KOPT-K1 (cell line): ENCODE measurements around the gene STOM.
"Not testable (repeated sequence)": the region's sequence is repeated elsewhere in the genome, so short reads cannot be mapped to it uniquely, and the experiment has no call there.

Experiments
- H3K27ac ChIP-seq: fragments of 200-600 bp; sonication (generic); 2 replicates; pipeline ENCODE4 v1.5.1; 2016; ENCODE audit warnings: antibody characterized with exemption, mild to moderate bottlenecking, low read depth, low read length; ENCODE audit not compliant: poor library complexity, severe bottlenecking
- H3K36me3 ChIP-seq: fragments of 200-600 bp; sonication (generic); 2 replicates; pipeline ENCODE4 v1.5.1; 2017; ENCODE audit warnings: antibody characterized with exemption, mild to moderate bottlenecking, low read length, moderate library complexity; ENCODE audit not compliant: insufficient read depth
- H3K9me3 ChIP-seq: fragments of 200-600 bp; sonication (generic); 2 replicates; pipeline ENCODE4 v1.5.1; 2017; ENCODE audit warnings: antibody characterized with exemption, low read length, mild to moderate bottlenecking; ENCODE audit not compliant: insufficient read depth, poor library complexity, severe bottlenecking

Gene STOM

GRCh38 chr9:121297389-121297788, 72.7 kb downstream of the STOM start:
- H3K36me3 ChIP-seq, result no peaks in the 10 kb centered on the region
- no peak overlapping the region for H3K27ac ChIP-seq
- H3K9me3 ChIP-seq, result no peaks in the 10 kb centered on the region

GRCh38 chr9:121296213-121297127, 73.6 kb downstream of the STOM start:
- H3K9me3 ChIP-seq, result no peaks in the 10 kb centered on the region
- H3K27ac ChIP-seq, result no peak overlapping the region
- H3K36me3 ChIP-seq, result no peaks in the 10 kb centered on the region

DNA sequence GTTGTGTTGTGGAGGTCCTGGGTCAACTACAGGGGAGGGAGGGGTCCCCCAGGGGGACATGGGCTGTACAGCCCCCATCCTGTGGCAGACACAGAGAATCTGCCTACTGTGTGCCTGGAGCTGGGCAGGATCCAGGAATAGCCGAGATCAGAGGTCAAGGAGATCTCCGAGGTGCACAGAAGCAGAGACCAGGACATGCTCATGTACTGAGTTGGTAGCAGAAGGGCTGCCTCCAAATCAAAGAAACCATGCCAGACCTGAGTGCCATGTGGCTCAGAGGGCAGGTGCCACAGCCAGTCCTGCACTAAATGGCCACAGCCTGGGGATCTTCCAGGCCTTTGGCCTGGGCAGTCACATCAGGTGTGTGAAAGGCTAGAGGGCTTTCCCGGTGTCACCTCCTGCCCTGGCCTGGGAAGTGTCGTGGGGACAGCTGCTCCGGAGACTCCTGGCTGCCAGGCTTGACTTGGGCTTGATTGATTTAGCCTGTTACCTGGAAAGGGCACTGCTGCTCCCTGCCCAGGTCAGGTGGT, 74.3 kb downstream of the STOM start:
- Histone ChIP-seq H3K27ac (no peak overlapping the region), H3K36me3 (no peaks in the 10 kb centered on the region), H3K9me3 (no peaks in the 10 kb centered on the region)

DNA sequence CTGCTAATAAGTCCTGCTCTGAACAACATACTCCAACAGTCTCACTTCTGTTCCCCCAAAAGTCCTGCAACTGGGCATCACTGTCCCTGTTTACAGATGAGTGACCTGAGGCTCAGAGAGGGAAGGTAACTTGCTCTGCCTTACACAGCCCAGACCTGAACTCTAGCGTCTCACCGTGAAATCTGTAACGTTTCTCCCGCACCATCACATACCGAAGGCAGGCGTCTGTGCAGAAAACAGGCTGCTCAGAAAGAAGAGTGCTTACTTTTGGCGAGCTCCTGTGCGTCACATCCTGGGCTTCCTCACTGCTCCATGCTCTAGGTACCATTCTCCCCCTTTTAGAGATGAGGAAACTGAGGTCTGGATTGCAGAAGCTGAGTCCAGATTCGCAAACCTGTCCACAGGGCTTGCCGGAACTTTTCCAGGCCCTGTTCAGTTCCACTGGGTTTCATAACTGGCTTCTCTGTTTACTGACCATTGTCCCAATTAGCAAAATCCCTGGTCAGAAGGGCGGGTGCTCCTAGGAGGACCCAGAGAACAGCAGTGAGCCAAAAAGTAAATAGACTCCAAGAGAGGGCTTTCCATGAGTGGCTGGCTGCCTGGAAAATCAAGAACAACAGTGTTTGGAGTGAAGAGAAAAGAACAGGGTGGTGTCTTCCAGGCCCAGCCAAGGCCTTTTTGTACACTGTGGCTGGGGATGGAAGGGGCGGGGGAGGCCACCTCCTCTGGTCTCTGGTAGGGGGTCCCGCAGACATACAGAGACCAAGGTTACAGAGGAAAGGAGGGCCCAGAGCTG, 75.0 kb downstream of the STOM start:
- Histone ChIP-seq H3K9me3 (no peaks in the 10 kb centered on the region), H3K36me3 (no peaks in the 10 kb centered on the region), H3K27ac (no peak overlapping the region)

- no peak overlapping the region for H3K27ac ChIP-seq
- H3K36me3 ChIP-seq, result no peaks in the 10 kb centered on the region
- no peaks in the 10 kb centered on the region for H3K9me3 ChIP-seq
Measured at GRCh38 chr9:121294151-121294743, 75.8 kb downstream of the STOM start.

GRCh38 chr9:121292801-121293241, 77.2 kb downstream of the STOM start:
- H3K36me3 ChIP-seq, result no peaks in the 10 kb centered on the region
- H3K9me3 ChIP-seq, result no peaks in the 10 kb centered on the region
- no peak overlapping the region for H3K27ac ChIP-seq

- no peaks in the 10 kb centered on the region for H3K9me3 ChIP-seq
- H3K36me3 ChIP-seq, result no peaks in the 10 kb centered on the region
- no peak overlapping the region for H3K27ac ChIP-seq
Measured at GRCh38 chr9:121292051-121292450, 78.0 kb downstream of the STOM start.

DNA sequence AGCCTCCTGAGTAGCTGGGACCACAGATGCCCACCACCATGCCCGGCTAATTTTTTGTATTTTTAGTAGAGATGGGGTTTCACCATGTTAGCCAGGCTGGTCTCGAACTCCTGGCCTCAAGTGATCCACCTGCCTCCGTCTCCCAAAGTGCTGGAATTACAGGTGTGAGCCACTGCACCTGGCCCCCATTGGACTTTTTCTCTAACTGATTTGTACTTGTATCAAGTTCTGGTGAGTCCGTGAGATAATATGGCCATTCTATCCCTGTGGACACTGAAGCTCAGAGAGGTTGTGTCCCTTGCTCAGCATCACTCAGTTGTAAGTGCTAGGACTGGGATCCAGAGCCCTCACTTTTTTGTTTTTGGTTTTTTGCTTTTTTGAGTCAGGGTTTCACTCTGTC, 78.5 kb downstream of the STOM start:
- not testable (repeated sequence) for H3K27ac ChIP-seq, H3K9me3 ChIP-seq, H3K36me3 ChIP-seq

- Histone ChIP-seq H3K36me3 (no peaks in the 10 kb centered on the region), H3K9me3 (no peaks in the 10 kb centered on the region), H3K27ac (no peak overlapping the region)
Measured at GRCh38 chr9:121289772-121290370, 80.2 kb downstream of the STOM start.

DNA sequence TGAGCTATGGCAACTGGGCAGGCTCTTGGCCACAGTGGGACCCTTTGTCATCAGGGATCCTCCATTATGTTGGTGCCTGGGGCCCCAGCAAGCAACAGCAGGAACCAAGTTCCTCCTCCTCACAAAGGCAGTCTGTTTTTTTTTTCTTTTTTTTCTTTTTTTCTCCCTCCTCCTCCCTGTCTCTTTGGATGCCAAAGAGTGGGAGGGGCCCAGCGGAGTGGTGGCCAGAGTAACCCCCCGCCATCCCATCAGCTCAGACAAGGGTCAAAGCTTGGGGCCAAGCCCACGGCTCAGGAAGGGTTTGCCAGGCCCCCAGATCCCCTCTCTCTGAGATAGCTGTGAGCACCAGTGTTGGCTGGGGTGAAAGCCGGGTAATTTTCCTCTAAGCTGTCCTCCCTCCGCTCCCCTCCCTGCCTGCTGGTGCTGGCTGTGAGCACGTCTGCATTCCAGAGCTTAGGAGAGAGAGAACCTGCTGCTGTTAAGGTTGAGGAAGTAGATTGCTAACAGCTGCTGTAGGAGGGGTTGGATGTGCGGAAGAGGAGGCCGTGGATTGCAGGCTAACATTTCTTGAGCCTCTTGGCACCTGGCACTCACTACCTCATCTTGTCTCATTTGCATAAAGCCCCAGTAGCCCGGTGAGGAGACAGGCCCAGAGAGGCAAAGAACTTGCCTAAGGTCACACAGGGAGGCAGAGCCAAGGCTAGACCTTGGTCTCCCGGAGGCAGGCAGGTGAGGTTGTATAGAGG, 80.9 kb downstream of the STOM start:
- Histone ChIP-seq H3K9me3 (no peaks in the 10 kb centered on the region), H3K36me3 (no peaks in the 10 kb centered on the region), H3K27ac (no peak overlapping the region)
